Neural progenitor cell (in vitro differentiated cells): Measurements from ENCODE around the gene BEX3.

Source experiments
- EZH2phosphoT487 ChIP-seq: fragments of 200-600 bp; sonication (generic); IDR thresholded peaks from 2 replicates; pipeline ENCODE4 v1.6.1; 2017; ENCODE audit warnings: antibody characterized with exemption
- TF ChIP-seq, protein P1 (sequence below): fragments of 200-600 bp; sonication (generic); IDR thresholded peaks from 2 replicates; pipeline ENCODE4 v1.5.1; 2017; ENCODE audit warnings: antibody characterized with exemption, mild to moderate bottlenecking

DNA sequence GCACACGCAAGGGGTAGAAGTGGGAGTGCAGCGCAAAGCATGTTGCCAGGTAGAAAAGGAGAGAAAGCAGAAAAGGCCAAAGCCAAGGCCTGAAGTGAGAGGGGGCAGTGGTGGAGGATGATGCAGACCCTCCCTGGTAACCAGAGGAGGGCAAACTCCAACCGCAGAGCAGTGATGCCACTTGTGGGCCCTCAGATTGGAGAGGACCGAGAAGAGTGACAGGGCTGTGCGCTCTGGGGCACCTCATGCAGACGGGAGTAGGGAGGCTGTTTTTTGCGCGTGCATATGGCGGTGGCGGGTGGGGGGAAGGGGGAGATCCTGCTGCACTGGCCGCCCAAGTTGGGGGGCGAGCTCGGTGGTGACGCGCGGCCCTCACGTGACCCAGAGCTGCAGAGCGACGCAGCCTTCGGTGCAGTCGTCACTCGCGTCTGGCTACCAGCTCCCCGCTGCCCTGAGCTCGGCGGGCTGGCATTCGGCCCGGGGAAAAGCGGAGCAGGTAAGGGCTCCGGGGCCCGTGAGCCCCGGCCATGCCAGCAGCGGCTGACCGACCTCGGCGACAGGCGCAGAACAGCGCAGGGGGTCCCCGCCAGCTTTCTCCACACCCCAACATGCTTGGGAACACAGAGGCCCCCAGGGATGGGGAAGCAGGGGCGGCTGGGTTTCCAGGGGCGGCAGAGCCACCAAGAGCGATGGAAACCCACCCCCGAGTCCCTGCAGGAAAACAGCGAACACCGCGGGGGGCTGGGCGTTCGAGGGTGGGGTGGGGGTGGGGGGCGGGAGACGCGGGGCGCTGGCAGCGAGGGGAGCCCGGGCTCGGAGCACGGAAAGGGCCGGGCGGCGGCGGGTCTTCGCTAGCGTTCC lies at the start of gene BEX3:
- TF ChIP-seq, protein P1, sequence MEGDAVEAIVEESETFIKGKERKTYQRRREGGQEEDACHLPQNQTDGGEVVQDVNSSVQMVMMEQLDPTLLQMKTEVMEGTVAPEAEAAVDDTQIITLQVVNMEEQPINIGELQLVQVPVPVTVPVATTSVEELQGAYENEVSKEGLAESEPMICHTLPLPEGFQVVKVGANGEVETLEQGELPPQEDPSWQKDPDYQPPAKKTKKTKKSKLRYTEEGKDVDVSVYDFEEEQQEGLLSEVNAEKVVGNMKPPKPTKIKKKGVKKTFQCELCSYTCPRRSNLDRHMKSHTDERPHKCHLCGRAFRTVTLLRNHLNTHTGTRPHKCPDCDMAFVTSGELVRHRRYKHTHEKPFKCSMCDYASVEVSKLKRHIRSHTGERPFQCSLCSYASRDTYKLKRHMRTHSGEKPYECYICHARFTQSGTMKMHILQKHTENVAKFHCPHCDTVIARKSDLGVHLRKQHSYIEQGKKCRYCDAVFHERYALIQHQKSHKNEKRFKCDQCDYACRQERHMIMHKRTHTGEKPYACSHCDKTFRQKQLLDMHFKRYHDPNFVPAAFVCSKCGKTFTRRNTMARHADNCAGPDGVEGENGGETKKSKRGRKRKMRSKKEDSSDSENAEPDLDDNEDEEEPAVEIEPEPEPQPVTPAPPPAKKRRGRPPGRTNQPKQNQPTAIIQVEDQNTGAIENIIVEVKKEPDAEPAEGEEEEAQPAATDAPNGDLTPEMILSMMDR, result no peak
- no peak for TF ChIP-seq EZH2phosphoT487
